Measurements from ENCODE around the gene ARHGAP44.
A peak's percentile ranks its signal among the peaks of the same experiment; 100 is the strongest.

Gene ARHGAP44

DNA sequence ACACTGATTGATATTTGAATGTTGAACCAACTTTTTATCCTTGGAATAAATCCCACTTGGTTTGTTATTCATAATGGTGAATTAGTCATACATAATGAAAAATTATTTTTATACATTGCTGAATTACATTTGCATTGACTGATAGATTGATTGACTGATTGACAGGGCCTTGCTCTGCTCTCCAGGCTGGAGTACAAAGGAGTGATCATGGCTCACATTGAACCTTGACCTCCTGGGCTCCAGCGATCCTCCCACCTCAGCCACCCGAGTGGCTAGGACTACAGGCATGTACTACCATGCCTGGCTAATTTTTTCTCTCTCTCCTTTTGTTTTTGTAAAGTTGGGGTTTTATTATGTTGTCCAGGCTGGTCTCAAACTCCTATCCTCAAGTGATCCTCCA, 97.8 kb downstream of the ARHGAP44 start:
- TF ChIP-seq, protein P1, sequence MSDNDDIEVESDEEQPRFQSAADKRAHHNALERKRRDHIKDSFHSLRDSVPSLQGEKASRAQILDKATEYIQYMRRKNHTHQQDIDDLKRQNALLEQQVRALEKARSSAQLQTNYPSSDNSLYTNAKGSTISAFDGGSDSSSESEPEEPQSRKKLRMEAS (IDR thresholded peaks at IDR 0.05; ENCODE audit: low read depth, low read length), result no peak
- no peak for TF ChIP-seq MYC (IDR thresholded peaks at IDR 0.05; ENCODE audit: low read depth, low read length)
- TF ChIP-seq, protein P2, sequence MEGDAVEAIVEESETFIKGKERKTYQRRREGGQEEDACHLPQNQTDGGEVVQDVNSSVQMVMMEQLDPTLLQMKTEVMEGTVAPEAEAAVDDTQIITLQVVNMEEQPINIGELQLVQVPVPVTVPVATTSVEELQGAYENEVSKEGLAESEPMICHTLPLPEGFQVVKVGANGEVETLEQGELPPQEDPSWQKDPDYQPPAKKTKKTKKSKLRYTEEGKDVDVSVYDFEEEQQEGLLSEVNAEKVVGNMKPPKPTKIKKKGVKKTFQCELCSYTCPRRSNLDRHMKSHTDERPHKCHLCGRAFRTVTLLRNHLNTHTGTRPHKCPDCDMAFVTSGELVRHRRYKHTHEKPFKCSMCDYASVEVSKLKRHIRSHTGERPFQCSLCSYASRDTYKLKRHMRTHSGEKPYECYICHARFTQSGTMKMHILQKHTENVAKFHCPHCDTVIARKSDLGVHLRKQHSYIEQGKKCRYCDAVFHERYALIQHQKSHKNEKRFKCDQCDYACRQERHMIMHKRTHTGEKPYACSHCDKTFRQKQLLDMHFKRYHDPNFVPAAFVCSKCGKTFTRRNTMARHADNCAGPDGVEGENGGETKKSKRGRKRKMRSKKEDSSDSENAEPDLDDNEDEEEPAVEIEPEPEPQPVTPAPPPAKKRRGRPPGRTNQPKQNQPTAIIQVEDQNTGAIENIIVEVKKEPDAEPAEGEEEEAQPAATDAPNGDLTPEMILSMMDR (IDR thresholded peaks at IDR 0.05; ENCODE audit: low read depth, low read length), result no peak
- TF ChIP-seq POLR2A (IDR thresholded peaks at IDR 0.05; ENCODE audit: extremely low read depth, insufficient read length), result no peak
- no peak overlapping the region for H3K4me3 ChIP-seq (ENCODE audit: low read depth, low read length)
- DNase-seq (ENCODE audit: low read depth), result no peak

DNA sequence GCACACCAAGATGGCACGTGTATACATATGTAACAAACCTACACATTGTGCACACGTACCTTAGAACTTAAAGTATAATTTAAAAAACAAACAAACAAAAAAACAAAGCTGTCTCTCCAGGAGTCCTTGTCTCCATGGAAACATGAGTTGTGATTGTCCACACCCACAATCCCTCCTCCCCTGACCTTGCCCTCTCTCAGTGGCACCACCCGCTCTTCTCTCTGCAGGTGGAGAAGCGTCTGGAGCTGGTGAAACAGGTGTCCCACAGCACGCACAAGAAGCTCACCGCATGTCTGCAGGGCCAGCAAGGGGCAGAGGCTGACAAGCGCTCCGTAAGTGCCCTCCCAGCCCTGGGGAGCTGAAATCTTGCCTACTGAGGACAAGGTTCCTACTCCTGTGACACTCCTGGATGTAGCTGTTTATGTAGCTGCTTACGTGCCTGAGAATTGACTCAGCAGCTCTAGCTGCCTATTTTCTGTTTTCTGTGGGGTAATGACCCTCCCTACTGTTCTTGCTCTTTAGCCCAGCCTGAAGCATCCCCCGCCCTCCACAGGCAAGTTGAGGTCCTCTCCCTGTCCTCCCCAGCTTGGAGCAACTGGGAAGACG, 107.0 kb downstream of the ARHGAP44 start:
- no peak for DNase-seq (ENCODE audit: low read depth)
- no peak overlapping the region for H3K4me3 ChIP-seq (ENCODE audit: low read depth, low read length)
- TF ChIP-seq, protein P1 (IDR thresholded peaks at IDR 0.05; ENCODE audit: low read depth, low read length), result no peak
- TF ChIP-seq MYC (IDR thresholded peaks at IDR 0.05; ENCODE audit: low read depth, low read length) (no peak), POLR2A (IDR thresholded peaks at IDR 0.05; ENCODE audit: extremely low read depth, insufficient read length) (no peak)
- TF ChIP-seq, protein P2 (IDR thresholded peaks at IDR 0.05; ENCODE audit: low read depth, low read length), result no peak

DNA sequence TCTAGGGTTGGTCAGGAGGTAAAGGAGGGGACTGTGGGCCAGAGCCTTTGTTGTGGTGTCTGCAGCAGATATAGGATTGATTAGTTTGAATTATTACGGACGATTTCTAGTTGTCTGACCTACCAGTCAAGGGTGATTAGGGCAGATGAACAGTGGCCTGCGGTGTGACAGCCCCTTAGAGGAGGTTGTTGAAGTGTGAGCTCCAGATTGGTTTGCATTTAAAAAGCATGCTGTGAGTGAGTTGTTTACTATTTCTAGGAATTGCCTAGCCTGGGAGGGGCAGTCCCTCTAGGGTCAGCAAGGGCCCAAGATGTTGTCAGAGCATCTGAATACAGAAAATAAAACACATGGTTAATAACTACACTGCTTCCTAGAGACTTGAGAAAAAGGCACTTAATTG, 108.8 kb downstream of the ARHGAP44 start:
- DNase-seq (ENCODE audit: low read depth), result no peak
- TF ChIP-seq MYC (IDR thresholded peaks at IDR 0.05; ENCODE audit: low read depth, low read length), result no peak
- TF ChIP-seq, protein P2 (IDR thresholded peaks at IDR 0.05; ENCODE audit: low read depth, low read length), result no peak
- TF ChIP-seq, protein P1 (IDR thresholded peaks at IDR 0.05; ENCODE audit: low read depth, low read length), result no peak
- TF ChIP-seq POLR2A (IDR thresholded peaks at IDR 0.05; ENCODE audit: extremely low read depth, insufficient read length), result no peak
- H3K4me3 ChIP-seq (ENCODE audit: low read depth, low read length), result no peak overlapping the region

DNA sequence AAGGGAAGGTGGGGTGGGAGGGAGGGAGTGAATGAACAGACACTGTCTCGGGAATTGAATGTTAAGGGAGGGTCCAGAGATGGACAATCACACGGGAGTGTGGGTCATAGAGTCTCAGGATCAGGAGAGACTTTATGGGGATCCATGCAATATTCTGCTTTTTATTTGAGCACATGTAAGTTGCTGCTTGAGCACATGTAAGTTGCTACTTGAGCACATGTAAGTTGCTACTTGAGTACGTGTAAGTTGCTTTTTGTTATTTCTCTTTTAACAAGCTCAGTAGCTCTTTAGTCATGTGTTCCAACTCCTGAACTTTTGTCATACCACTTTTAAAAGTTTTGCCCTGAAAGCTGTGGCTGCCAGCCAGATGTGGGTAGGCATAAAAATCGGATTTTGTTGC, 110.3 kb downstream of the ARHGAP44 start:
- no peak for DNase-seq (ENCODE audit: low read depth)
- no peak overlapping the region for H3K4me3 ChIP-seq (ENCODE audit: low read depth, low read length)
- TF ChIP-seq, protein P2 (IDR thresholded peaks at IDR 0.05; ENCODE audit: low read depth, low read length), result no peak
- TF ChIP-seq POLR2A (IDR thresholded peaks at IDR 0.05; ENCODE audit: extremely low read depth, insufficient read length), result no peak
- TF ChIP-seq, protein P1 (IDR thresholded peaks at IDR 0.05; ENCODE audit: low read depth, low read length), result 0 out of 2 replicates have a peak, but pooled peaks have one; percentile 18
- no peak for TF ChIP-seq MYC (IDR thresholded peaks at IDR 0.05; ENCODE audit: low read depth, low read length)

DNA sequence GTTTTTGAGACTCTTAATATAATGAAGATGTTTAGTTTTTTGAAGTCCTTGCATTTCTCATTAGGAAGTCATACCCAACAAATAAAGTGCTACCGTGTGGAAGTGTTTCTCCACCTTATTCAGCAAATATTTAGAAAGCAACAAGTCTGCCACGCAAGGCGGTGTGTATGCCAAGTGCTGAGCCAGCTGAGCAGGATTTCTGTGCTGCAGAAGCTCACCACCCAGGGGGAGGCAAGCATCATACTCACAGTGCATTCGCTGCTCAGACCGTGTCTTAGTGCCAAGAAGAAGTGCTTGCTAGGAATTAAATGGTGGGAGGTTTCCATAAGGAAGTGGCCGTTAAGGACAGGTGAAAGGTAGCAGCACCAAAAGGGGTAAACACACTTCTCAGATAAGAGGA, 111.2 kb downstream of the ARHGAP44 start:
- no peak for DNase-seq (ENCODE audit: low read depth)
- TF ChIP-seq, protein P2 (IDR thresholded peaks at IDR 0.05; ENCODE audit: low read depth, low read length), result no peak
- TF ChIP-seq POLR2A (IDR thresholded peaks at IDR 0.05; ENCODE audit: extremely low read depth, insufficient read length) (no peak), MYC (IDR thresholded peaks at IDR 0.05; ENCODE audit: low read depth, low read length) (no peak)
- TF ChIP-seq, protein P1 (IDR thresholded peaks at IDR 0.05; ENCODE audit: low read depth, low read length), result no peak
- no peak overlapping the region for H3K4me3 ChIP-seq (ENCODE audit: low read depth, low read length)

Data from NB4 (cell line).